GM19438 (cell line): ENCODE measurements around the gene SLC26A8.
"Not testable (repeated sequence)": the region's sequence is repeated elsewhere in the genome, so short reads cannot be mapped to it uniquely, and the experiment has no call there.

ENCODE experiments used
- ATAC-seq: cut with Tn5 transposase; IDR thresholded peaks from one replicate; pipeline ENCODE4 v1.9.1; 2021; ENCODE audit warnings: low read depth; ENCODE audit not compliant: unreplicated experiment

Gene SLC26A8

DNA sequence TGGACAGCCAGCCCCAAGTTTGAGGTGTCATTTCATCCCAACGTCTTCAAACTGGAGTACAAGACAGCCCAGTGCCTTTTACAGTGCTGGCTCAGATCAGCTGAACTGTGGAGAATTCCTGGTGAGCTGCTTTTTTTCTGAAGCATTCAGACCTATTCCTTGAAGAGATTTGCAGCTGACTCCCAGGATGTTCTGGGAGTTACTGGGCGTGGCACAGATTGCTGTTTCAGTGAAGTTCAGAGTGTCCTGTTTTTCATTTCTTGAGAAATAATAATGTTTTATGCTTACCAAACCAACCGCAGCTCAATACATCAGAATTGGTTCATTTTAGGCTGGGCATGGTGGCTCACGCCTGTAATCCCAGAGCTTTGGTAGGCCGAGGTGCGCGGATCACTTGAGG, 70.1 kb downstream of the SLC26A8 start:
- ATAC-seq: no peak

- ATAC-seq: no peak
Observed at GRCh38 chr6:35948725-35949124, 75.7 kb downstream of the SLC26A8 start.

DNA sequence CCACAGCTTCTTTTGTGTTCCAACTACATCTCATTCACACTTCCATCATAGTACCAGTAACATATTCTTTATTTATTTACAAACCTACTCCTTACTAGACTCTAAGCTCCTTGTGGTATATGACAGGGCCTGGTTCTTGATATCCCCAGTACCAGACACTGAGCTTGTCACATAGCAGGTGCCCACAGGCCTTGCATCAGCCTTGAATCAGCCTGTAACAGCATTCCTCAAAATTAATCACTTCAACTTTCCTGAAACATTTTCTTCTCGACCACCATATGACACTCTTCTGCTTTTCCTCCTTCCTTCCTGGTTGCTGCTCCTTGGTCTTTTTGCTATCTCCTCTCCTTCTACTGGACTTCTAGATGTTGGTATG, 78.8 kb downstream of the SLC26A8 start:
- no peak for ATAC-seq

GRCh38 chr6:35943390-35943789, 81.1 kb downstream of the SLC26A8 start:
- no peak for ATAC-seq

DNA sequence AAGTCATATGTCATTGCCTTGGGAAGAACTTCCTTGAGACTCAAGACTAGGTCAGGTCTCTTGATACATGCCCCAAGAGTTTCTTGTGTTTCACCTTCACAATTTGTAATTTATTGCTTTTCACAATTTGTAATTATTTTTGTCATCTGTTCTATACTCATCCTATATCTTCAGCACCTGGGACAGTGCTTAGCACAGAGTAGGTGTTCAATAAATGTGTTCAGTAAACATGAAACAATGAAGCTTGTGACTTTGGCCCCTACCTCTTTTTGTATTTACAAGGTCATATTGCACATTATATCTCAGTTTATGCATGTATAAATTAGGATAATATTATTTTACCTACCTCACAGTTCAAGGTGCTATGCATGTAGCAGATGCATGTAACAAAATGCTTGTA, 82.1 kb downstream of the SLC26A8 start:
- ATAC-seq: no peak

- ATAC-seq: not testable (repeated sequence)
Observed at GRCh38 chr6:35941170-35941569, 83.3 kb downstream of the SLC26A8 start.

- ATAC-seq: not testable (repeated sequence)
Observed at GRCh38 chr6:35940014-35940413, 84.4 kb downstream of the SLC26A8 start.

DNA sequence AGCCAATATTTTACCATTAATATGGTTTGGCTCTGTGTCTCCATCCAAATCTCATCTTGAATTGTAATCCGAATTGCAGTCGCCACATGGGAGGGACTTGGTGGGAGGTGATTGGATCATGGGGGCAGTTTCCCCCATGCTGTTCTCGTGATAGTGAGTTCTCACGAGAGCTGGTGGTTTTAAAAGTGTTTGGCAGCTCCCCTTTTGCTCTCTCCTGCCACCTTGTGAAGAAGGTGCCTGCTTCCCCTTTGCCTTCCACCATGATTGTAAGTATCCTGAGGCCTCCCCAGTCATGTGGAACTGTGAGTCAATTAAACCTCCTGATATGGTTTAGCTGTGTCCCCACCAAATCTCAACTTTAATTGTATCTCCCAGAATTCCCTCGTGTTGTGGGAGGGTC, 85.2 kb downstream of the SLC26A8 start:
- ATAC-seq: not testable (repeated sequence)

DNA sequence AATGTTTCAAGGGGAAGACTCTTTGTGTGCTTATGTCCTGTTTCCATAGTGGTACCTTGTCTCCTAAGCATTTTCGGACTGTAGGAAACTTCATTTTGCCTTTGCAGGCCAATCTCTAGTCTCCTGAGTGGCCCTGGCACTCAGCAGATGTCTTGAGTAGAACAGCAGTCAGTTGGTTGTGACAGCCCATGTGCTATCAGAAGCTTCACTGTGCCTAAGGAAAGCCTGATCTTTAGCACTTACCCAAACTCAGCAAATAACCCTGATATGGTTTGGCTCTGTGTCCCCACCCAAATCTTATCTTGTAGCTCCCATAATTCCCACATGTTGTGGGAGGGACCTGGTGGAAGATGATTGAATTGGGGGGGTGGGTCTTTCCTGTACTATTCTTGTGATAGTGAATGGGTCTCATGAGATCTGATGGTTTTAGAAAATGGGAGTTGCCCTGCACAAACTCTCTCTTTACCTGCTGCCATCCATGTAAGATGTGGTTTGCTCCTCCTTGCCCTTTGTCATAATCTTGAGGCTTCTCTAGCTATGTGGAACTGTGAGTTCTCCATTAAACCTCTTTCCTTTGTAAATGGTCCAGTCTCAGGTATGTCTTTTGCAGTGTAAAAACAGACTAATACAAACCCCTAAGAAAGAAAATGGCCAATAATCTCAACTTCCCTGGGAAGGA, 87.6 kb downstream of the SLC26A8 start:
- ATAC-seq: no peak

- no peak for ATAC-seq
Observed at GRCh38 chr6:35935469-35935868, 89.0 kb downstream of the SLC26A8 start.

DNA sequence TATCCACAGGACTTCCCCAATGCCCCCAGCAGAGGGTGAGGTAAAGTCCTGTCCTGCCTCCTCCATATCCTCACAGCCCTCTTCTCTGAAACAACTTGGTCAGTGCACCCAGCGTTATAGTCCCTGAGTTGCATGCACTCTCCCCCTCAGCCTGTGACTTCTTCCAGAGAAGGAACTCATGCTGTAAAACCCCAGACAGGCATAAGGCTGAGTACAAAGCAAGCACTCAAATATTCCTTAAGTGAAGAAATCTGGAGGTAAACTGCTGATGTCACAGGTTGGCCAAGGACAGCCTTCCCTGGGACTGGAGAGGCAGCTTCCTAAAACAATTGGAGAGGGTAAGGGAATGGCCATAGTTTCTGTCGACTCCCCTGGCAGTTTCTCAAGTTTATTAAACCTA, 90.6 kb downstream of the SLC26A8 start:
- ATAC-seq: no peak

DNA sequence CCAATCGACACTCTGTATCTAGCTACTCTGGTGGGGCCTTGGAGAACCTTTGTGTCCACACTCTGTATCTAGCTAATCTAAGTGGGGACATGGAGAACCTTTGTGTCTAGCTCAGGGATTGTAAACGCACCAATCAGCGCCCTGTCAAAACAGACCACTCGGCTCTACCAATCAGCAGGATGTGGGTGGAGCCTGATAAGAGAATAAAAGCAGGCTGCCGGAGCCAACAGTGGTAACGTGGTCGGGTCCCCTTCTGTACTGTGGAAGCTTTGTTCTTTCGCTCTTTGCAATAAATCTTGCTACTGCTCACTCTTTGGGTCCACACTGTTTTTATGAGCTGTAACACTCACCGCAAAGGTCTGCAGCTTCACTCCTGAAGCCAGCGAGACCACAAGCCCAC, 92.6 kb downstream of the SLC26A8 start:
- ATAC-seq: not testable (repeated sequence)

- no peak for ATAC-seq
Observed at GRCh38 chr6:35931120-35931561, 93.3 kb downstream of the SLC26A8 start.

- no peak for ATAC-seq
Observed at GRCh38 chr6:35929601-35930000, 94.8 kb downstream of the SLC26A8 start.

DNA sequence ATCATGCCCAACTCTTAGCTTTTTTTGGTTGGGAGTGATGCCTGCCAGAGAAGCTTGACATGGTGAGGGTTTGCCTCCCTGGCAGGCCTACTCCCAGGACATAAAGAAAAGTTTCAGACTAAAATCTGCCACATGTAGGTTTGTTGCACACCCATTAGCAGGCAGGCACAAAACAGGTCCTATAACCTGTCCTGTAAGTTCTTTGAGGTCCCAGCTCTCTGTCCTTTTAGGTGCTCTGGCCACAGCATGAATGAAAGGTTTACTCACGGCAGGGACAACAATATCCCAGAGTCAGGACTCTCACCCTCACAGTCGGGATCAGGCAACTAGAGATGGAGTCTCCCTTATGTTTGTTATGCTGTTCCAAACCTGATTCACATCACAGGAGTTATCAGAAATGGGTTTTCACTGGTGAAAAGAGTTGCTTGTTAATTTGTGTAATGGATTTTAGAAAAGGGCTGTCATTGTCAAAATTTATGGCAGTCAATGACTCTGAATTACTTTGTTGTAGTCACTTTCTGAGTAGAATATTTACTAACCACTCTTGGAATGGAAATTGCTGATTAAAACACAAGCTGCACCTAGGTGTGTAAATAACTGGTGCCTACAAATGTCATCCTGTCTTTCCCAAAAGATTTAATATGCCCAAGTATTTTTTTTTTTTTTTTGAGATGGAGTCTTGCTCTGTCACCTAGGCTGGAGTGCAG, 97.8 kb downstream of the SLC26A8 start:
- ATAC-seq: no peak

GRCh38 chr6:35925961-35926360, 98.5 kb downstream of the SLC26A8 start:
- ATAC-seq: no peak

GRCh38 chr6:35924146-35924545, 100.3 kb downstream of the SLC26A8 start:
- no peak for ATAC-seq

DNA sequence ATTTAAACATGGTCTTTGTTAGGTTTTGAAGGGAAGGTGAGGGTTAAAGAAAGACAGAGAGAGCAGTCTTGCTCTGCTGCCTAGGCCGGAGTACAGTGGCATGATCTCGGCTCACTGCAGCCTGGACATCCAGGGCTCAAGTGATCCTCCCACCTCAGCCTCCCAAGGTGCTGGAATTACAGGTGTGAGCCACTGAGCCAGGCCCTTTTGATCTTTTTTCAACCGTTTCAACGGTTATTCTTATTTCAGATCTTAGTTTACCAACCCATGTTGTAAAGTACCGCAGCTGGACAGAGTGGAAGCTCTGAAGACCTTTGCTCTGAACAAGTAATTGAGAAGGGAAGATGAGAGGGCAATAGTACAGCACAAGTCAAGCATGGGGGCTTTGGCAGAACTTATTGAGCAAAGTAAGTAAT, 102.3 kb downstream of the SLC26A8 start:
- no peak for ATAC-seq

DNA sequence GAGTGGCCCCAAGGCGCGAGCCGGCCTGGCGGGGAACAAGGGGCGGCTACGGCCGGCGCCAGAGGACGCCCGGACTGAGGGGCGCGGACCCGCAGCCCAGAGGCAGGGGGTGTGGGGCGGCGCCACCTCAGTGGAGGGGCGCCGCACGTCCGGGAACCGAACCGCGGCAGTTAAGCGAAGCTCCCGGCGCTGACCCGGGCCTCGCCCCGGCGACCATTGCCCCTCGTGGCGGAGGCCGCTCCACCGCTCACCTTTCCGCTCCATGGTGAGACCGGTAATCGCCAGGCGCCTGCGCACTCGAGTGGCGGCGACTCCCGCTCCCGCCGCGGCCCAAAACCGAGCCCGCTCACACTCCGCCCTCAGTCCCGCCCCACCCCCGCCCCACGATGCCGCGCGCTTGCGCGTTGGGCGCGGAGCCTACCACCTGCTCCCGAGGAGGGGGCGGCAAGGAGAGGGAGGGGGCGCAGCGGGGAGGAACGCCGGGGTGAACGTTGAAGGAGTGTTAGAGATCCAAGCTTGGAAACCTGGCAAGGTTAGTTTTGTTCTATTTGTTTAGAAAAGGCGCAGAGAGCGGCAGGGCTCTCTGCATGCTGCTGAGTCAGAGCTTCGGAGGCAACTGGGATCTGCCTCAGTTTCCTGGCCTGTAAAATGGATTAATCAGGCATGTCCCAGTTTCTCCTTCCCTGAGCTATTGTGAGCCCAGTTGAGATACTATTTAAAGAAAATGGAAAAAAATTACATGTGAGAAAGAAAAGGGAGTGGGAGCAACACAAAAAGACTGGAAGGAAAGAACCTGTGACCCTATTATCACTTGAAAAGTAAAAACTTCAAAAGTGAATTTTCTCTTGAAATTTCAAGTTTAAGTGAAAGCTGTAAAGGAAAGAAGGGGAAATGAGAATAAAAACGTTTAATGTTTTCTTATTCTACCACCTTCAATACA, 103.4 kb downstream of the SLC26A8 start, which contains the start of gene SRPK1:
Gene SRPK1, minus strand, starts transcription at position 306 of the 940 bp plus-strand sequence. Its CDS starts 42 bp downstream, at position 264.
- ATAC-seq: peak; percentile 72

- ATAC-seq: peak; percentile 30
Observed at GRCh38 chr6:35919827-35920751, 104.4 kb downstream of the SLC26A8 start.
